ENCODE results near the gene MRPL50. TPM values are rescaled to one million over a fixed set of nuclear protein-coding genes. Genes with fewer than 3 reads are reported as not detected.
A peak's percentile ranks its signal among the peaks of the same experiment; 100 is the strongest.

Gene MRPL50
- total RNA-seq, 1 experiment from 2014 or later = 19.6 TPM

GRCh38 chr9:101381833-101382342 lies 16.5 kb downstream of the MRPL50 start (continued):
- no peak for TF ChIP-seq ZNF532 (CRISPR knock-in tag; IDR thresholded peaks at IDR 0.05; ENCODE audit: borderline replicate concordance)
- TF ChIP-seq ZBTB43 (CRISPR knock-in tag; IDR thresholded peaks at IDR 0.05) = no peak
- no peak for TF ChIP-seq RORB (CRISPR knock-in tag; IDR thresholded peaks at IDR 0.05)

- H3K27me3 Mint-ChIP-seq (ENCODE audit: low read depth) = no peaks in the 10 kb centered on the region
- H3K9me3 Mint-ChIP-seq = peaks cover 37% of the 10 kb centered on the region
- peaks cover 34% of the 10 kb centered on the region for H3K36me3 Mint-ChIP-seq
- peaks cover 28% of the 10 kb centered on the region for H3K4me1 Mint-ChIP-seq
- no peak overlapping the region for H3K4me3 Mint-ChIP-seq
- CTCF ChIA-PET = interaction anchor here (1.2 to 1.5 kb wide), 2 partner anchors 69 to 77 kb away, joined by 3 read pairs; no protein-coding TSS in a partner anchor
- POLR2A ChIA-PET = no interaction called here
- no peak for TF ChIP-seq USF1 (CRISPR knock-in tag; IDR thresholded peaks at IDR 0.05)
- TF ChIP-seq ZNF121 (CRISPR knock-in tag; IDR thresholded peaks at IDR 0.05) = 0 out of 2 replicates have a peak, but pooled peaks have one; percentile 34
- DNase-seq (ENCODE audit: low spot score) = no peak
- ATAC-seq = no peak
- H3K27ac Mint-ChIP-seq = no peak overlapping the region
These were observed 17.3 kb downstream of the MRPL50 start for GRCh38 chr9:101381118-101381517.

GRCh38 chr9:101380295-101380694 lies 18.1 kb downstream of the MRPL50 start:
- Mint-ChIP-seq H3K9me3 (peaks cover 32% of the 10 kb centered on the region), H3K4me3 (no peak overlapping the region), H3K36me3 (peaks cover 26% of the 10 kb centered on the region), H3K27me3 (ENCODE audit: low read depth) (no peaks in the 10 kb centered on the region), H3K4me1 (peaks cover 34% of the 10 kb centered on the region), H3K27ac (no peak overlapping the region)
- ChIA-PET POLR2A (no interaction called here), CTCF (interaction anchor here (0.7 to 1.5 kb wide), 3 partner anchors 9 to 78 kb away, joined by 3 read pairs; no protein-coding TSS in a partner anchor)
- TF ChIP-seq ZNF232 (CRISPR knock-in tag; IDR thresholded peaks at IDR 0.05) (no peak), USF2 (CRISPR knock-in tag; IDR thresholded peaks at IDR 0.05) (no peak)
- ATAC-seq (no peak), DNase-seq (ENCODE audit: low spot score) (no peak)

GRCh38 chr9:101376111-101376848 lies 22.1 kb downstream of the MRPL50 start:
- ChIA-PET CTCF (interaction anchor here (1.2 to 1.5 kb wide), 3 partner anchors 12 to 192 kb away, joined by 3 read pairs; no protein-coding TSS in a partner anchor), POLR2A (no interaction called here)
- H3K4me3 Mint-ChIP-seq = no peak overlapping the region
- DNase-seq (ENCODE audit: low spot score) (no peak), ATAC-seq (no peak)
- no peaks in the 10 kb centered on the region for H3K27me3 Mint-ChIP-seq (ENCODE audit: low read depth)
- no peak overlapping the region for H3K27ac Mint-ChIP-seq
- H3K36me3 Mint-ChIP-seq = peaks cover 11% of the 10 kb centered on the region
- H3K4me1 Mint-ChIP-seq = peaks cover 19% of the 10 kb centered on the region
- H3K9me3 Mint-ChIP-seq = peaks cover 27% of the 10 kb centered on the region
- no peak for TF ChIP-seq MLX (CRISPR knock-in tag; IDR thresholded peaks at IDR 0.05)
- no peak for TF ChIP-seq NFYB (CRISPR knock-in tag; conservative IDR thresholded peaks at IDR 0.05; ENCODE audit: low read depth)
- TF ChIP-seq PREB (CRISPR knock-in tag; IDR thresholded peaks at IDR 0.05; ENCODE audit: borderline replicate concordance) = no peak
- no peak for TF ChIP-seq CTCF (IDR thresholded peaks at IDR 0.05)
- no peak for TF ChIP-seq ERG (CRISPR knock-in tag; IDR thresholded peaks at IDR 0.05)
- no peak for TF ChIP-seq NFE2L1 (CRISPR knock-in tag; IDR thresholded peaks at IDR 0.05)
- no peak for TF ChIP-seq IRF2 (CRISPR knock-in tag; IDR thresholded peaks at IDR 0.05; ENCODE audit: borderline replicate concordance, low read depth)
